A549 (cell line): ENCODE results near the gene S1PR5. TPM values are rescaled to one million over a fixed set of nuclear protein-coding genes. Genes with fewer than 3 reads are reported as not detected.

ENCODE experiments used
- ATAC-seq, 2 experiments: fragments of 200-7000 bp in 1 of 2; fragments of >200 bp in 1 of 2; cut with Nextera tagmentation in 1 of 2; cut with Tn5 transposase in 1 of 2; 3 replicates each; pipeline versions ENCODE4 v1.8.0 to v1.9.1; 2018 to 2020; ENCODE audit warnings: mild to moderate bottlenecking in 1 of 2, moderate library complexity in 1 of 2
- CTCF ChIA-PET: fragments of 300-600 bp; sonication (Branson Sonifier 250); formaldehyde crosslinking; extraction: SDS; loops from one replicate; lab custom pipeline; 2021; ENCODE audit warnings: antibody characterized with exemption, inconsistent platforms; lab: Yijun Ruan, JAX
- POLR2A ChIA-PET: fragments of 350-600 bp; formaldehyde crosslinking; extraction: SDS; loops from one replicate; lab custom pipeline; 2021; ENCODE audit warnings: antibody characterized with exemption, inconsistent platforms; lab: Yijun Ruan, JAX
- DNase-seq, 2 experiments: peaks; one replicate each; pipeline versions ENCODE4 v3.0.0 to v3.0.0-alpha.2; 2011 to 2016; ENCODE audit warnings: low read depth in 1 of 2, low spot score in 1 of 2
- FAIRE-seq: peaks from 2 replicates; lab custom pipeline; 2011; peaks lifted over from hg19 to GRCh38; lab: Jason Lieb, UNC
- H3K27ac ChIP-seq, 2 experiments: fragments of >200 bp; sonication (Bioruptor Twin); formaldehyde crosslinking; 3 replicates each; pipeline ENCODE4 v1.5.1; 2016 to 2017
- H3K4me1 ChIP-seq: fragments of >200 bp; sonication (Bioruptor Twin); formaldehyde crosslinking; 3 replicates; pipeline ENCODE4 v1.6.1; 2016
- H3K4me2 ChIP-seq: fragments of >200 bp; sonication (Bioruptor Twin); formaldehyde crosslinking; 3 replicates; pipeline ENCODE4 v1.6.1; 2016
- H3K4me3 ChIP-seq: fragments of >200 bp; sonication (Bioruptor Twin); formaldehyde crosslinking; 3 replicates; pipeline ENCODE4 v1.5.1; 2016
- H3K9me3 ChIP-seq: fragments of >200 bp; sonication (Bioruptor Twin); formaldehyde crosslinking; 3 replicates; pipeline ENCODE4 v1.6.1; 2016
- CBX2 ChIP-seq: fragments of 200-600 bp; sonication (generic); IDR thresholded peaks from 2 replicates; pipeline ENCODE4 v1.6.1; 2016; ENCODE audit warnings: low read depth, mild to moderate bottlenecking, borderline replicate concordance
- CHD4 ChIP-seq: fragments of 200-600 bp; sonication (generic); IDR thresholded peaks from 2 replicates; pipeline ENCODE4 v1.6.1; 2016; ENCODE audit warnings: antibody characterized with exemption, mild to moderate bottlenecking, borderline replicate concordance
- CTCF ChIP-seq: fragments of >200 bp; sonication (Bioruptor Twin); formaldehyde crosslinking; IDR thresholded peaks from 3 replicates; pipeline ENCODE4 v1.5.1; 2016
- EHMT2 ChIP-seq: fragments of 200-600 bp; sonication (generic); IDR thresholded peaks from 2 replicates; pipeline ENCODE4 v1.6.1; 2016; ENCODE audit warnings: antibody characterized with exemption, low read depth, mild to moderate bottlenecking, moderate library complexity
- GATA3 ChIP-seq: IDR thresholded peaks from 2 replicates; pipeline ENCODE4 v1.6.1; 2012; ENCODE audit warnings: borderline replicate concordance
- HES2 ChIP-seq: fragments of >200 bp; sonication (Bioruptor Twin); formaldehyde crosslinking; IDR thresholded peaks from 2 replicates; pipeline ENCODE4 v1.6.1; 2016
- HEYL ChIP-seq: fragments of 250-450 bp; sonication (Bioruptor Pico); IDR thresholded peaks from 2 replicates; pipeline ENCODE4 v1.8.0; 2021; ENCODE audit warnings: mild to moderate bottlenecking, moderate library complexity
- HOXB13 ChIP-seq: fragments of 250-450 bp; sonication (Bioruptor Pico); IDR thresholded peaks from 2 replicates; pipeline ENCODE4 v1.5.0; 2020; ENCODE audit warnings: low read depth, mild to moderate bottlenecking, moderate library complexity
- JUN ChIP-seq, 2 experiments: fragments of >200 bp; sonication (Bioruptor Twin); formaldehyde crosslinking; IDR thresholded peaks; 2 replicates in 1 of 2; 3 replicates in 1 of 2; pipeline ENCODE4 v1.6.1; 2016 to 2017
- MAFK ChIP-seq: fragments of 450-650 bp; IDR thresholded peaks from 2 replicates; pipeline ENCODE4 v1.6.1; 2014; ENCODE audit not compliant: partially characterized antibody
- MAZ ChIP-seq: fragments of 150-350 bp; IDR thresholded peaks from 2 replicates; pipeline ENCODE4 v1.6.1; 2014; ENCODE audit warnings: antibody characterized with exemption, low read depth, low read length, borderline replicate concordance
- MYC ChIP-seq: IDR thresholded peaks from 2 replicates; pipeline ENCODE4 v1.6.1; 2012; ENCODE audit warnings: mild to moderate bottlenecking, inconsistent platforms, low read length, improper control_type of control experiment, borderline replicate concordance
- NFE2L2 ChIP-seq: fragments of 150-350 bp; conservative IDR thresholded peaks from 2 replicates; pipeline ENCODE4 v1.6.1; 2014; ENCODE audit warnings: low read length
- NR3C1 ChIP-seq: fragments of >200 bp; sonication (Bioruptor Twin); formaldehyde crosslinking; IDR thresholded peaks from 3 replicates; pipeline ENCODE4 v1.6.1; 2017
- PHF8 ChIP-seq: fragments of 200-600 bp; sonication (generic); IDR thresholded peaks from 2 replicates; pipeline ENCODE4 v1.6.1; 2016; ENCODE audit warnings: low read depth, mild to moderate bottlenecking, antibody characterized with exemption, moderate library complexity, borderline replicate concordance
- RAD21 ChIP-seq, 2 experiments: fragments of >200 bp in 1 of 2; sonication (Bioruptor Twin) in 1 of 2; formaldehyde crosslinking in 1 of 2; IDR thresholded peaks in 1 of 2; conservative IDR thresholded peaks in 1 of 2; 2 replicates in 1 of 2; 3 replicates in 1 of 2; pipeline ENCODE4 v1.6.1; 2012 to 2018; ENCODE audit warnings: inconsistent platforms in 1 of 2
- RARB ChIP-seq: fragments of 250-450 bp; sonication (Bioruptor Pico); IDR thresholded peaks from 2 replicates; pipeline ENCODE4 v1.8.0; 2021; ENCODE audit warnings: mild to moderate bottlenecking, moderate library complexity
- RCOR1 ChIP-seq: fragments of 150-350 bp; IDR thresholded peaks from 2 replicates; pipeline ENCODE4 v1.6.1; 2014; ENCODE audit warnings: antibody characterized with exemption, low read length, low read depth
- REST ChIP-seq: fragments of 200-600 bp; sonication (generic); IDR thresholded peaks from 2 replicates; pipeline ENCODE4 v1.6.1; 2016; ENCODE audit warnings: antibody characterized with exemption, mild to moderate bottlenecking, moderate library complexity
- RFX5 ChIP-seq: fragments of 450-650 bp; IDR thresholded peaks from 2 replicates; pipeline ENCODE4 v1.7.1; 2014; ENCODE audit warnings: antibody characterized with exemption, mild to moderate bottlenecking, moderate library complexity
- SMC3 ChIP-seq: fragments of >200 bp; sonication (Bioruptor Twin); formaldehyde crosslinking; IDR thresholded peaks from 3 replicates; pipeline ENCODE4 v1.6.1; 2018; ENCODE audit warnings: inconsistent platforms
- SREBF2 ChIP-seq: fragments of 450-650 bp; IDR thresholded peaks from 2 replicates; pipeline ENCODE4 v1.6.1; 2014; ENCODE audit warnings: mild to moderate bottlenecking, moderate library complexity
- ZFP36 ChIP-seq: fragments of 450-650 bp; IDR thresholded peaks from 2 replicates; pipeline ENCODE4 v1.6.1; 2014; ENCODE audit warnings: borderline replicate concordance; ENCODE audit not compliant: partially characterized antibody
- ZNF302 ChIP-seq: fragments of 250-450 bp; sonication (Bioruptor Pico); IDR thresholded peaks from 2 replicates; pipeline ENCODE4 v1.9.0; 2021; ENCODE audit warnings: inconsistent platforms, mild to moderate bottlenecking, moderate library complexity
- WGBS: methylation state at CpG from one replicate; pipeline ENCODE4 v1.1.6; 2017; ENCODE audit errors: missing lambda C conversion rate; 5-methylcytosine and 5-hydroxymethylcytosine counted together
- polyA plus RNA-seq, 4 experiments: library from polyadenylated mRNA; depleted of rRNA in 3 of 4; stranded (reverse); fragments of >200 nt; fragmentation: RNase III in 1 of 4; extraction: RNeasy Plus Mini Kit Qiagen cat#74134 plus additional on column Dnase treatment in 1 of 4; gene quantifications; 2 replicates in 3 of 4; 3 replicates in 1 of 4; pipeline ENCODE4 v1.2.3, GENCODE V29; 2011 to 2017

Gene S1PR5
- polyA plus RNA-seq, 2 of the 4 experiments (the other 2 are of a cell fraction) = 2.1 to 3.8 TPM

- Histone ChIP-seq H3K27ac (no peak overlapping the region), H3K9me3 (no peaks in the 10 kb centered on the region), H3K4me1 (no peaks in the 10 kb centered on the region), H3K4me3 (no peak overlapping the region), H3K4me2 (no peak overlapping the region)
- 66% methylated on average over 20 of the region's 20 CpGs for WGBS
- CTCF ChIA-PET = interaction anchor here (0.8 kb wide), 1 partner anchor 28 kb away, joined by 3 read pairs; no protein-coding TSS in a partner anchor
- FAIRE-seq = no peak
- POLR2A ChIA-PET = interaction anchor here (0.6 kb wide), 3 partner anchors 28 to 36 kb away, joined by 3 read pairs; partner anchors contain the start of gene KEAP1
- no peak for DNase-seq
- no peak; a peak in 1 of 6 replicates for ATAC-seq
- no peak for TF ChIP-seq MAFK
- no peak for TF ChIP-seq MAZ
- no peak for TF ChIP-seq EHMT2
Measured at GRCh38 chr19:10538204-10538983, 21.1 kb upstream of the S1PR5 start.

DNA sequence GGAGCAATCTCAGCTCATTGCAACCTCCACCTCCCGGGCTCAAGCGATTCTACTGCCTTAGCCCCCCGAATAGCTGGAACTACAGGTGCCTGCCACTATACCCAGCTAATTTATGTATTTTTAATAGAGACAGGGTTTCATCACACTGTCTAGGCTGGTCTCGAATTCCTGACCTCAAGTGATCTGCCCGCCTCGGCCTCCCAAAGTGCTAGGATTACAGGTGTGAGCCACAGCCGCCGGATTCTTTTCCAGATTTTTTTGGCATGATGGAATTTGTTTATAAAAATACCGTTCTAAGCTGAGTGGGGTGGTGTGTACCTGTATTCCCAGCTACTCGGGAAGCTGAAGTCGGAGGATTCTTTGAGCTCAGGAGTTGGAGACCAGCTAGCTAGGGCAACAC is 20.4 kb upstream of the S1PR5 start:
- Histone ChIP-seq H3K27ac (no peak overlapping the region), H3K4me3 (no peak overlapping the region), H3K4me1 (no peaks in the 10 kb centered on the region), H3K9me3 (no peaks in the 10 kb centered on the region), H3K4me2 (no peak overlapping the region)
- ChIA-PET POLR2A (interaction anchor here (0.6 kb wide), 3 partner anchors 27 to 35 kb away, joined by 3 read pairs; partner anchors contain the start of gene KEAP1), CTCF (interaction anchor here (0.8 kb wide), 1 partner anchor 27 kb away, joined by 3 read pairs; no protein-coding TSS in a partner anchor)
- 49% methylated on average over 11 of the region's 11 CpGs for WGBS
- no peak for ATAC-seq
- TF ChIP-seq HOXB13 (no peak), REST (no peak), EHMT2 (no peak), RFX5 (no peak), SREBF2 (no peak), ZNF302 (CRISPR knock-in tag) (no peak), RARB (no peak), CBX2 (no peak), CHD4 (no peak), MAZ (no peak), MAFK (no peak), PHF8 (no peak), ZFP36 (no peak)
- TF ChIP-seq, all 56 proteins: peak for 0
- FAIRE-seq = no peak
- DNase-seq = no peak

- DNase-seq (no peak), ATAC-seq (no peak), FAIRE-seq (no peak)
- no peak overlapping the region for H3K4me2 ChIP-seq
- CTCF ChIA-PET = interaction anchor here (0.9 to 1.8 kb wide), 4 partner anchors 16 to 164 kb away, joined by 3 to 5 read pairs (median 3); no protein-coding TSS in a partner anchor
- H3K4me1 ChIP-seq = no peaks in the 10 kb centered on the region
- H3K27ac ChIP-seq = no peak overlapping the region
- H3K4me3 ChIP-seq = no peak overlapping the region
- 60% methylated on average over 6 of the region's 6 CpGs for WGBS
- TF ChIP-seq GATA3 (no peak), HEYL (no peak), SMC3 (no peak), HES2 (no peak), JUN (IDR thresholded peaks at IDR 0.05) (no peak), EHMT2 (no peak), CTCF (no peak), RCOR1 (no peak), HOXB13 (no peak), MAFK (no peak), RAD21 (conservative IDR thresholded peaks at IDR 0.05 in 1 of 2, IDR thresholded peaks at IDR 0.05 in 1 of 2) (no peak), NFE2L2 (no peak), MYC (no peak), NR3C1 (no peak)
- H3K9me3 ChIP-seq = no peaks in the 10 kb centered on the region
- POLR2A ChIA-PET = interaction anchor here (0.7 kb wide), 1 partner anchor 118 kb away, joined by 8 read pairs; no protein-coding TSS in a partner anchor
Measured at GRCh38 chr19:10535613-10536012, 18.4 kb upstream of the S1PR5 start.
